ENCODE results near the gene FXYD7.

GRCh38 chr19:35140962-35141836 lies 1.9 kb upstream of the FXYD7 start:
- TF ChIP-seq FOXP2 (optimal IDR thresholded peaks at IDR 0.05; ENCODE audit: borderline replicate concordance, extremely low read depth, extremely low read length, insufficient read depth): no peak
- no peak for TF ChIP-seq SIN3A (IDR thresholded peaks at IDR 0.05; ENCODE audit: borderline replicate concordance, insufficient read depth, low read length)
- TF ChIP-seq REST (IDR thresholded peaks at IDR 0.05; ENCODE audit: insufficient read depth in 1 of 2, low read depth in 2 of 2, low read length in 2 of 2): no peak
